SK-N-MC (cell line): ENCODE measurements around the gene PRSS50.

Experiments
- EZH2 ChIP-seq: fragments of 200-600 bp; sonication (generic); IDR thresholded peaks from one replicate; pipeline ENCODE4 v1.6.1; 2017; ENCODE audit warnings: antibody characterized with exemption
- FOXP2 ChIP-seq: optimal IDR thresholded peaks from 2 replicates; pipeline ENCODE3; 2011; ENCODE audit warnings: mild to moderate bottlenecking, moderate library complexity; ENCODE audit not compliant: insufficient read depth; ENCODE audit errors: extremely low read length, control extremely low read depth
- POLR2AphosphoS5 ChIP-seq: IDR thresholded peaks from 2 replicates; pipeline ENCODE4 v1.6.1; 2012; ENCODE audit warnings: mild to moderate bottlenecking, low read depth, low read length, borderline replicate concordance

DNA sequence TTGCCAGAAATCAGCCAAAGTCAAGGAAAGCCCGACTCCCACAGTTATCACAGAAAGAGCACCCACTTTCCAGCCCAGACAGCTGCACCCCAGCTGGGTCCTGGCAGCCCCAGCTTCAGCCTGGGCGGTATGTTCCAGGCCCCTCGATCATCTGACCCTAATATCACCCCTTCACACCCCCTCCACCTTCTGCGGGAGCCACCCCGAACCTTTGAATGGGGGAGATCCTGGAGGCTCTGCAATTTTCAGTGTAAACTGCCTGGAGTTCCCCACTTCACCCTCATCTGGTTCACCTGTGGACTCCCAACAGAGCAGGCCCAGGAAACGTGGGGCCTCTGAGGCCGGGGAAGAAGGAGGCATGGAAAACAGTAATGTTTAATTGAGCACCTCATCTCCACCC is 5.9 kb downstream of the PRSS50 start:
- no peak for TF ChIP-seq POLR2AphosphoS5
- TF ChIP-seq EZH2: no peak
- no peak for TF ChIP-seq FOXP2
